Thyroid gland (tissue), 4 donors: ENCODE results near the gene RBM28.

Experiments used
- POLR2A ChIP-seq, 2 donors: fragments of 450-650 bp; IDR thresholded peaks; one replicate each; pipeline ENCODE4 v1.6.1; 2017; ENCODE audit warnings: antibody characterized with exemption in 2 of 2, mild to moderate bottlenecking in 2 of 2, moderate library complexity in 1 of 2
- TF ChIP-seq, protein P1 (sequence below), 6 experiments: fragments of 200-600 bp in 3 of 6; fragments of 450-650 bp in 3 of 6; sonication (generic) in 3 of 6; IDR thresholded peaks; one replicate each; pipeline ENCODE4 v1.5.1; 2016 to 2019; ENCODE audit warnings: antibody characterized with exemption in 6 of 6, mild to moderate bottlenecking in 2 of 6, inconsistent platforms in 1 of 6, moderate library complexity in 1 of 6

DNA sequence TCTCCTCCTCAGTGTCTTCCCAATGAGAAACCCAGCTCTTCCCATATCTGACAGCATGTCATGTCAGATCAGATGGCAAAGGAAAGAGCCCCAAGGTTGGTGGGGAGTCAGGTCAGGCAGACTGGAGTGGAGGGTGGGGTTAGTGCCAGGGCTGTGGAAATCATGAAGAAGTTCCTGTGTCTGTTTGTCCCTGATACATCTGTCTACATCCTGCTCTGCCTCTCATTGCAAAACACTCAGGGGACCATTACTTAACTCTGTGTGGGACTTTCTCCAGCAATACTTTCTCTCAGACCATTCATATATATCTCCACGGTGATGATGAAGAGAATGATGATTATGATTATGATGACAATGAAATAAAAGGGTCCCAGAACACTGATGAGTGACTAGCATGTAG is 14.5 kb upstream of the RBM28 start:
- TF ChIP-seq, protein P1, sequence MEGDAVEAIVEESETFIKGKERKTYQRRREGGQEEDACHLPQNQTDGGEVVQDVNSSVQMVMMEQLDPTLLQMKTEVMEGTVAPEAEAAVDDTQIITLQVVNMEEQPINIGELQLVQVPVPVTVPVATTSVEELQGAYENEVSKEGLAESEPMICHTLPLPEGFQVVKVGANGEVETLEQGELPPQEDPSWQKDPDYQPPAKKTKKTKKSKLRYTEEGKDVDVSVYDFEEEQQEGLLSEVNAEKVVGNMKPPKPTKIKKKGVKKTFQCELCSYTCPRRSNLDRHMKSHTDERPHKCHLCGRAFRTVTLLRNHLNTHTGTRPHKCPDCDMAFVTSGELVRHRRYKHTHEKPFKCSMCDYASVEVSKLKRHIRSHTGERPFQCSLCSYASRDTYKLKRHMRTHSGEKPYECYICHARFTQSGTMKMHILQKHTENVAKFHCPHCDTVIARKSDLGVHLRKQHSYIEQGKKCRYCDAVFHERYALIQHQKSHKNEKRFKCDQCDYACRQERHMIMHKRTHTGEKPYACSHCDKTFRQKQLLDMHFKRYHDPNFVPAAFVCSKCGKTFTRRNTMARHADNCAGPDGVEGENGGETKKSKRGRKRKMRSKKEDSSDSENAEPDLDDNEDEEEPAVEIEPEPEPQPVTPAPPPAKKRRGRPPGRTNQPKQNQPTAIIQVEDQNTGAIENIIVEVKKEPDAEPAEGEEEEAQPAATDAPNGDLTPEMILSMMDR (IDR thresholded peaks at IDR 0.05) = no peak
- no peak for TF ChIP-seq POLR2A (IDR thresholded peaks at IDR 0.05)
